Activated CD8-positive, alpha-beta T cell treated with anti-CD3 and anti-CD28 coated beads for 36 hours (primary cell): ENCODE measurements around the gene ADIPOQ. TPM values are rescaled to one million over a fixed set of nuclear protein-coding genes. Genes with fewer than 3 reads are reported as not detected.

Experiments used
- ATAC-seq: fragments of 200-7000 bp; cut with Tn5 transposase; one replicate; pipeline ENCODE4 v1.10.0; 2021; ENCODE audit warnings: mild to moderate bottlenecking, moderate library complexity
- CTCF ChIA-PET: fragments of 350-600 bp; sonication (Branson Sonifier 250); formaldehyde crosslinking; loops from one replicate; lab custom pipeline; 2021; ENCODE audit warnings: antibody characterized with exemption; lab: Charles Lee
- POLR2A ChIA-PET: fragments of 350-600 bp; sonication (Branson Sonifier 250); formaldehyde crosslinking; loops from one replicate; lab custom pipeline; 2021; ENCODE audit warnings: antibody characterized with exemption; lab: Charles Lee
- DNase-seq: peaks from one replicate; pipeline ENCODE4 v3.0.0-alpha.2; 2020
- H3K27ac Mint-ChIP-seq: one replicate; pipeline ENCODE4 v1.8.0; 2021; ENCODE audit warnings: mild to moderate bottlenecking, mixed read lengths
- H3K27me3 Mint-ChIP-seq: one replicate; pipeline ENCODE4 v1.8.0; 2021; ENCODE audit warnings: mixed read lengths
- H3K36me3 Mint-ChIP-seq: one replicate; pipeline ENCODE4 v1.8.0; 2021; ENCODE audit warnings: low read depth, mixed read lengths
- H3K4me1 Mint-ChIP-seq: one replicate; pipeline ENCODE4 v1.8.0; 2021; ENCODE audit warnings: low read depth, mixed read lengths
- H3K4me3 Mint-ChIP-seq: one replicate; pipeline ENCODE4 v1.8.0; 2021; ENCODE audit warnings: mild to moderate bottlenecking, moderate library complexity, mixed read lengths
- H3K9me3 Mint-ChIP-seq: one replicate; pipeline ENCODE4 v1.8.0; 2021; ENCODE audit warnings: mixed read lengths
- CTCF ChIP-seq: fragments of 200-600 bp; IDR thresholded peaks from one replicate; pipeline ENCODE4 v1.8.0; 2022; ENCODE audit warnings: antibody characterized with exemption, mild to moderate bottlenecking
- intact Hi-C: fragments of 100-400 bp; cut with micrococcal nuclease; formaldehyde crosslinking; loops from one replicate; pipeline ENCODE4 v1.10.0; 2022
- total RNA-seq, 2 experiments: library from RNA; stranded (reverse); gene quantifications; one replicate each; pipeline ENCODE4 v1.2.3, GENCODE V29; 2021

Gene ADIPOQ
- total RNA-seq, 2 experiments from 2014 or later: not detected

- peak; percentile 51 for DNase-seq
- ChIA-PET POLR2A (interaction anchor here (0.6 to 7.8 kb wide), 14 partner anchors 8 to 312 kb away, joined by 3 to 81 read pairs (median 6); partner anchors contain the start of gene EIF4A2), CTCF (interaction anchor here (1.2 to 9.0 kb wide), 6 partner anchors 19 to 338 kb away, joined by 3 to 129 read pairs (median 4); partner anchors contain the start of gene AHSG)
- ATAC-seq: peak; percentile 19
- H3K27me3 Mint-ChIP-seq: peaks cover 31% of the 10 kb centered on the region
- peak overlapping the region; percentile 81 for H3K4me3 Mint-ChIP-seq
- H3K36me3 Mint-ChIP-seq: peaks cover 14% of the 10 kb centered on the region
- peaks cover 30% of the 10 kb centered on the region for H3K4me1 Mint-ChIP-seq
- peak overlapping the region; percentile 71 for H3K27ac Mint-ChIP-seq
- H3K9me3 Mint-ChIP-seq: no peaks in the 10 kb centered on the region
- TF ChIP-seq CTCF: no peak
- intact Hi-C loops: no loop called here
Measured at GRCh38 chr3:186826410-186826975, 16.0 kb upstream of the ADIPOQ start.

GRCh38 chr3:186826976-186827857, 15.3 kb upstream of the ADIPOQ start:
- Mint-ChIP-seq H3K27me3 (peaks cover 36% of the 10 kb centered on the region), H3K36me3 (peaks cover 14% of the 10 kb centered on the region), H3K9me3 (no peaks in the 10 kb centered on the region), H3K27ac (peak overlapping the region; percentile 71), H3K4me3 (peak overlapping the region; percentile 81), H3K4me1 (peaks cover 28% of the 10 kb centered on the region)
- POLR2A ChIA-PET: interaction anchor here (0.6 to 7.8 kb wide), 16 partner anchors 9 to 1787 kb away, joined by 3 to 81 read pairs (median 4); partner anchors contain the start of gene EIF4A2
- ATAC-seq (peak; percentile 86), DNase-seq (peak; percentile 83)
- intact Hi-C loops: no loop called here
- CTCF ChIA-PET: interaction anchor here (0.9 to 9.0 kb wide), 13 partner anchors 8 to 338 kb away, joined by 3 to 129 read pairs (median 3); partner anchors contain the start of genes AHSG and RPL39L
- no peak for TF ChIP-seq CTCF

- CTCF ChIA-PET: interaction anchor here (0.9 to 9.0 kb wide), 7 partner anchors 17 to 337 kb away, joined by 3 to 129 read pairs (median 4); partner anchors contain the start of genes AHSG and RPL39L
- POLR2A ChIA-PET: interaction anchor here (1.7 to 7.8 kb wide), 4 partner anchors 23 to 199 kb away, joined by 6 to 81 read pairs (median 8); partner anchors contain the start of gene EIF4A2
- TF ChIP-seq CTCF: no peak
- ATAC-seq: no peak
- Mint-ChIP-seq H3K27ac (no peak overlapping the region), H3K36me3 (peaks cover 14% of the 10 kb centered on the region), H3K27me3 (peaks cover 40% of the 10 kb centered on the region), H3K9me3 (no peaks in the 10 kb centered on the region), H3K4me1 (peaks cover 28% of the 10 kb centered on the region), H3K4me3 (no peak overlapping the region)
- no peak for DNase-seq
- intact Hi-C loops: no loop called here
Measured at GRCh38 chr3:186828340-186828739, 14.2 kb upstream of the ADIPOQ start.

- TF ChIP-seq CTCF: no peak
- H3K27me3 Mint-ChIP-seq: peaks cover 35% of the 10 kb centered on the region
- CTCF ChIA-PET: interaction anchor here (1.6 kb wide), 1 partner anchor 18 kb away, joined by 6 read pairs; no protein-coding TSS in a partner anchor
- H3K4me3 Mint-ChIP-seq: no peak overlapping the region
- H3K4me1 Mint-ChIP-seq: peaks cover 8% of the 10 kb centered on the region
- intact Hi-C loops: no loop called here
- no peak overlapping the region for H3K27ac Mint-ChIP-seq
- no peak for DNase-seq
- H3K9me3 Mint-ChIP-seq: no peaks in the 10 kb centered on the region
- H3K36me3 Mint-ChIP-seq: no peaks in the 10 kb centered on the region
- POLR2A ChIA-PET: no interaction called here
- no peak for ATAC-seq
Measured at GRCh38 chr3:186831798-186832197, 10.7 kb upstream of the ADIPOQ start.
